Activated naive CD8-positive, alpha-beta T cell treated with anti-CD3 and anti-CD28 coated beads, Interleukin-2, amount 10 ng/mL, durations not matched to agents 7 days and 5 days (primary cell): ENCODE results near the gene SHANK3. TPM values are rescaled to one million over a fixed set of nuclear protein-coding genes. Genes with fewer than 3 reads are reported as not detected.

Experiments
- ATAC-seq: fragments of 150-1000 bp; cut with Tn5 transposase; one replicate; pipeline ENCODE4 v1.10.0; 2021; ENCODE audit warnings: low read depth, moderate library complexity
- POLR2A ChIA-PET: fragments of 350-600 bp; sonication (Branson Sonifier 250); formaldehyde crosslinking; loops from one replicate; lab custom pipeline; 2021; ENCODE audit warnings: antibody characterized with exemption; lab: Charles Lee
- DNase-seq: peaks from one replicate; pipeline ENCODE4 v3.0.0; 2021
- H3K27ac Mint-ChIP-seq: one replicate; pipeline ENCODE4 v1.8.0; 2022; ENCODE audit warnings: mild to moderate bottlenecking, mixed read lengths
- H3K27me3 Mint-ChIP-seq: one replicate; pipeline ENCODE4 v1.8.0; 2022; ENCODE audit warnings: mild to moderate bottlenecking, moderate library complexity, mixed read lengths
- H3K36me3 Mint-ChIP-seq: one replicate; pipeline ENCODE4 v1.8.0; 2021; ENCODE audit warnings: mild to moderate bottlenecking, mixed read lengths
- H3K4me1 Mint-ChIP-seq: one replicate; pipeline ENCODE4 v1.8.0; 2021; ENCODE audit warnings: mixed read lengths
- H3K4me3 Mint-ChIP-seq: one replicate; pipeline ENCODE4 v1.8.0; 2022; ENCODE audit warnings: mild to moderate bottlenecking, moderate library complexity, mixed read lengths
- H3K9me3 Mint-ChIP-seq: one replicate; pipeline ENCODE4 v1.8.0; 2021; ENCODE audit warnings: mixed read lengths
- total RNA-seq, 2 experiments: library from RNA; stranded (reverse); gene quantifications; one replicate each; pipeline ENCODE4 v1.2.3, GENCODE V29; 2021

Gene SHANK3
- total RNA-seq, 2 experiments from 2014 or later, result 0.06 TPM; not detected in 1

GRCh38 chr22:50676661-50677492 is 4.3 kb downstream of the SHANK3 start:
- ATAC-seq (no peak), DNase-seq (no peak)
- no peak overlapping the region for H3K27ac Mint-ChIP-seq
- no peak overlapping the region for H3K4me3 Mint-ChIP-seq
- POLR2A ChIA-PET, result interaction anchor here (0.6 to 1.1 kb wide), 2 partner anchors 17 to 55 kb away, joined by 3 read pairs; no protein-coding TSS in a partner anchor
- H3K9me3 Mint-ChIP-seq, result peaks cover 5% of the 10 kb centered on the region
- peaks cover 3% of the 10 kb centered on the region for H3K4me1 Mint-ChIP-seq
- H3K36me3 Mint-ChIP-seq, result no peaks in the 10 kb centered on the region
- peaks cover 33% of the 10 kb centered on the region for H3K27me3 Mint-ChIP-seq

- peaks cover 26% of the 10 kb centered on the region for H3K27me3 Mint-ChIP-seq
- peak; percentile 20 for DNase-seq
- H3K27ac Mint-ChIP-seq, result no peak overlapping the region
- no peak for ATAC-seq
- H3K4me3 Mint-ChIP-seq, result no peak overlapping the region
- POLR2A ChIA-PET, result no interaction called here
- H3K4me1 Mint-ChIP-seq, result peaks cover 3% of the 10 kb centered on the region
- no peaks in the 10 kb centered on the region for H3K36me3 Mint-ChIP-seq
- H3K9me3 Mint-ChIP-seq, result peaks cover 5% of the 10 kb centered on the region
These were observed 5.0 kb downstream of the SHANK3 start for GRCh38 chr22:50677493-50678217.

GRCh38 chr22:50678218-50678650 is 5.6 kb downstream of the SHANK3 start:
- Mint-ChIP-seq H3K27ac (no peak overlapping the region), H3K4me3 (no peak overlapping the region), H3K36me3 (no peaks in the 10 kb centered on the region), H3K4me1 (no peaks in the 10 kb centered on the region), H3K27me3 (peaks cover 20% of the 10 kb centered on the region), H3K9me3 (peaks cover 9% of the 10 kb centered on the region)
- ATAC-seq (no peak), DNase-seq (no peak)
- POLR2A ChIA-PET, result no interaction called here

- DNase-seq (no peak), ATAC-seq (no peak)
- peaks cover 17% of the 10 kb centered on the region for H3K27me3 Mint-ChIP-seq
- H3K4me1 Mint-ChIP-seq, result peaks cover 1% of the 10 kb centered on the region
- POLR2A ChIA-PET, result no interaction called here
- no peak overlapping the region for H3K4me3 Mint-ChIP-seq
- H3K36me3 Mint-ChIP-seq, result no peaks in the 10 kb centered on the region
- H3K9me3 Mint-ChIP-seq, result peaks cover 9% of the 10 kb centered on the region
- H3K27ac Mint-ChIP-seq, result no peak overlapping the region
These were observed 6.3 kb downstream of the SHANK3 start for GRCh38 chr22:50678651-50679521.

- Mint-ChIP-seq H3K27ac (peak overlapping the region; percentile 65), H3K36me3 (no peaks in the 10 kb centered on the region), H3K9me3 (peaks cover 9% of the 10 kb centered on the region), H3K4me1 (peaks cover 1% of the 10 kb centered on the region), H3K4me3 (no peak overlapping the region), H3K27me3 (no peaks in the 10 kb centered on the region)
- POLR2A ChIA-PET, result no interaction called here
- DNase-seq (no peak), ATAC-seq (no peak)
These were observed 10.7 kb downstream of the SHANK3 start for GRCh38 chr22:50683086-50683993.

GRCh38 chr22:50683994-50684371 is 11.4 kb downstream of the SHANK3 start:
- no peak for ATAC-seq
- POLR2A ChIA-PET, result no interaction called here

GRCh38 chr22:50684501-50684900 is 11.9 kb downstream of the SHANK3 start:
- H3K27ac Mint-ChIP-seq, result no peak overlapping the region
- peaks cover 9% of the 10 kb centered on the region for H3K9me3 Mint-ChIP-seq
- H3K4me1 Mint-ChIP-seq, result peaks cover 1% of the 10 kb centered on the region
- H3K36me3 Mint-ChIP-seq, result no peaks in the 10 kb centered on the region
- ATAC-seq, result no peak
- no peak for DNase-seq
- no peak overlapping the region for H3K4me3 Mint-ChIP-seq
- POLR2A ChIA-PET, result no interaction called here
- peaks cover 1% of the 10 kb centered on the region for H3K27me3 Mint-ChIP-seq

More at GRCh38 chr22:50683994-50684371, 11.4 kb downstream of the SHANK3 start:
- Mint-ChIP-seq H3K4me1 (peaks cover 1% of the 10 kb centered on the region), H3K27me3 (no peaks in the 10 kb centered on the region), H3K4me3 (no peak overlapping the region), H3K9me3 (peaks cover 9% of the 10 kb centered on the region), H3K36me3 (no peaks in the 10 kb centered on the region), H3K27ac (no peak overlapping the region)
- no peak for DNase-seq

GRCh38 chr22:50684986-50685385 is 12.4 kb downstream of the SHANK3 start:
- Mint-ChIP-seq H3K9me3 (peaks cover 9% of the 10 kb centered on the region), H3K4me1 (peaks cover 1% of the 10 kb centered on the region), H3K4me3 (no peak overlapping the region), H3K36me3 (no peaks in the 10 kb centered on the region), H3K27ac (no peak overlapping the region), H3K27me3 (peaks cover 4% of the 10 kb centered on the region)
- POLR2A ChIA-PET, result no interaction called here
- DNase-seq (no peak), ATAC-seq (no peak)

GRCh38 chr22:50686794-50687193 is 14.2 kb downstream of the SHANK3 start:
- Mint-ChIP-seq H3K27me3 (peaks cover 11% of the 10 kb centered on the region), H3K9me3 (peaks cover 4% of the 10 kb centered on the region), H3K4me1 (peaks cover 4% of the 10 kb centered on the region), H3K4me3 (no peak overlapping the region), H3K27ac (no peak overlapping the region), H3K36me3 (no peaks in the 10 kb centered on the region)
- ATAC-seq, result no peak
- DNase-seq, result no peak
- POLR2A ChIA-PET, result no interaction called here

GRCh38 chr22:50687829-50688228 is 15.2 kb downstream of the SHANK3 start:
- DNase-seq (no peak), ATAC-seq (no peak)
- H3K27me3 Mint-ChIP-seq, result peaks cover 11% of the 10 kb centered on the region
- POLR2A ChIA-PET, result no interaction called here
- H3K4me3 Mint-ChIP-seq, result no peak overlapping the region
- peaks cover 4% of the 10 kb centered on the region for H3K4me1 Mint-ChIP-seq
- no peaks in the 10 kb centered on the region for H3K36me3 Mint-ChIP-seq
- H3K9me3 Mint-ChIP-seq, result peaks cover 3% of the 10 kb centered on the region
- no peak overlapping the region for H3K27ac Mint-ChIP-seq

GRCh38 chr22:50688448-50688847 is 15.8 kb downstream of the SHANK3 start:
- ATAC-seq (no peak), DNase-seq (peak; percentile 20)
- Mint-ChIP-seq H3K27ac (no peak overlapping the region), H3K4me1 (peaks cover 3% of the 10 kb centered on the region), H3K9me3 (no peaks in the 10 kb centered on the region), H3K4me3 (no peak overlapping the region), H3K36me3 (no peaks in the 10 kb centered on the region), H3K27me3 (peaks cover 13% of the 10 kb centered on the region)
- POLR2A ChIA-PET, result no interaction called here

- POLR2A ChIA-PET, result interaction anchor here (0.6 kb wide), 1 partner anchor 71 kb away, joined by 3 read pairs; no protein-coding TSS in a partner anchor
- H3K4me3 Mint-ChIP-seq, result no peak overlapping the region
- no peaks in the 10 kb centered on the region for H3K9me3 Mint-ChIP-seq
- peaks cover 3% of the 10 kb centered on the region for H3K4me1 Mint-ChIP-seq
- H3K36me3 Mint-ChIP-seq, result no peaks in the 10 kb centered on the region
- ATAC-seq (no peak), DNase-seq (peak; percentile 21)
- H3K27ac Mint-ChIP-seq, result no peak overlapping the region
- H3K27me3 Mint-ChIP-seq, result peaks cover 13% of the 10 kb centered on the region
These were observed 18.9 kb downstream of the SHANK3 start for GRCh38 chr22:50691521-50691920.
